ENCODE measurements around the gene VSIR.
A peak's percentile ranks its signal among the peaks of the same experiment; 100 is the strongest.

VSIR gene

GRCh38 chr10:71797533-71798307 lies 24.4 kb upstream of the VSIR start:
- POLR2A ChIA-PET (ENCODE audit: low non-redundant PET) = no interaction called here
- no peak for TF ChIP-seq CTCF (conservative IDR thresholded peaks at IDR 0.05; ENCODE audit: low read depth)
- CTCF ChIA-PET = no interaction called here
- no peak overlapping the region for H3K27ac ChIP-seq
- DNase-seq (ENCODE audit: low spot score) = no peak

- DNase-seq (ENCODE audit: low spot score) = no peak
- CTCF ChIA-PET = no interaction called here
- no peak for TF ChIP-seq CTCF (conservative IDR thresholded peaks at IDR 0.05; ENCODE audit: low read depth)
- POLR2A ChIA-PET (ENCODE audit: low non-redundant PET) = no interaction called here
- H3K27ac ChIP-seq = no peak overlapping the region
Measured at GRCh38 chr10:71796749-71797405, 23.6 kb upstream of the VSIR start.

- DNase-seq (ENCODE audit: low spot score) = peak; percentile 52
- ChIA-PET POLR2A (ENCODE audit: low non-redundant PET) (interaction anchor here (0.6 kb wide), 1 partner anchor 13 kb away, joined by 4 read pairs; no protein-coding TSS in a partner anchor), CTCF (interaction anchor here (1.2 kb wide), 1 partner anchor 17 kb away, joined by 4 read pairs; no protein-coding TSS in a partner anchor)
- no peak for TF ChIP-seq CTCF (conservative IDR thresholded peaks at IDR 0.05; ENCODE audit: low read depth)
- no peak overlapping the region for H3K27ac ChIP-seq
Measured at GRCh38 chr10:71795248-71795647, 21.9 kb upstream of the VSIR start.

- H3K27ac ChIP-seq = no peak overlapping the region
Measured at GRCh38 chr10:71790749-71791440, 17.6 kb upstream of the VSIR start.

GRCh38 chr10:71789871-71790270 lies 16.6 kb upstream of the VSIR start:
- H3K27ac ChIP-seq = no peak overlapping the region
- DNase-seq (ENCODE audit: low spot score) = no peak
- POLR2A ChIA-PET (ENCODE audit: low non-redundant PET) = no interaction called here
- TF ChIP-seq CTCF (conservative IDR thresholded peaks at IDR 0.05; ENCODE audit: low read depth) = no peak
- CTCF ChIA-PET = no interaction called here

More at GRCh38 chr10:71790749-71791440, 17.6 kb upstream of the VSIR start:
- CTCF ChIA-PET = interaction anchor here (0.7 to 1.1 kb wide), 2 partner anchors 16 to 192 kb away, joined by 3 to 4 read pairs; no protein-coding TSS in a partner anchor
- POLR2A ChIA-PET (ENCODE audit: low non-redundant PET) = no interaction called here
- TF ChIP-seq CTCF (conservative IDR thresholded peaks at IDR 0.05; ENCODE audit: low read depth) = no peak
- DNase-seq (ENCODE audit: low spot score) = no peak

GRCh38 chr10:71788954-71789353 lies 15.6 kb upstream of the VSIR start:
- no peak for TF ChIP-seq CTCF (conservative IDR thresholded peaks at IDR 0.05; ENCODE audit: low read depth)
- ChIA-PET CTCF (no interaction called here), POLR2A (ENCODE audit: low non-redundant PET) (no interaction called here)
- H3K27ac ChIP-seq = no peak overlapping the region
- DNase-seq (ENCODE audit: low spot score) = no peak

All from RWPE1 (cell line).